Smooth muscle cell (in vitro differentiated cells): ENCODE results near the gene VWF. TPM values are rescaled to one million over a fixed set of nuclear protein-coding genes. Genes with fewer than 3 reads are reported as not detected.

Experiments
- DNase-seq: peaks from one replicate; lab custom pipeline; 2025; ENCODE audit not compliant: unreplicated experiment; lab: John Stamatoyannopoulos, UW
- H2AFZ ChIP-seq: fragments of 200-600 bp; sonication (generic); 2 replicates; pipeline ENCODE4 v1.6.0; 2016; ENCODE audit warnings: antibody characterized with exemption, low read depth, mild to moderate bottlenecking
- H3F3A ChIP-seq: fragments of 200-600 bp; sonication (generic); 2 replicates; pipeline ENCODE4 v1.6.0; 2017; ENCODE audit warnings: antibody characterized with exemption, low read depth
- H3K27ac ChIP-seq: fragments of 200-600 bp; sonication (generic); 2 replicates; pipeline ENCODE4 v1.5.1; 2016; ENCODE audit warnings: low read depth, mild to moderate bottlenecking
- H3K27me3 ChIP-seq: fragments of 200-600 bp; sonication (generic); 2 replicates; pipeline ENCODE4 v1.6.1; 2016; ENCODE audit warnings: low read depth, mild to moderate bottlenecking
- H3K36me3 ChIP-seq: fragments of 200-600 bp; sonication (generic); 2 replicates; pipeline ENCODE4 v1.5.1; 2016; ENCODE audit warnings: low read depth
- H3K4me1 ChIP-seq: fragments of 200-600 bp; sonication (generic); 2 replicates; pipeline ENCODE4 v1.5.1; 2016; ENCODE audit warnings: low read depth
- H3K4me2 ChIP-seq: fragments of 200-600 bp; sonication (generic); 2 replicates; pipeline ENCODE4 v1.6.0; 2016; ENCODE audit warnings: mild to moderate bottlenecking
- H3K4me3 ChIP-seq: fragments of 200-600 bp; sonication (generic); 2 replicates; pipeline ENCODE4 v1.5.1; 2016; ENCODE audit warnings: mild to moderate bottlenecking
- H3K79me2 ChIP-seq: fragments of 200-600 bp; sonication (generic); 2 replicates; pipeline ENCODE4 v1.6.0; 2016; ENCODE audit warnings: low read depth, mild to moderate bottlenecking
- H3K9ac ChIP-seq: fragments of 200-600 bp; sonication (generic); 2 replicates; pipeline ENCODE4 v1.6.0; 2016; ENCODE audit warnings: low read depth
- H3K9me3 ChIP-seq: fragments of 200-600 bp; sonication (generic); replicated peaks from 2 replicates; pipeline ENCODE4 v1.5.1; 2016; ENCODE audit warnings: low read depth
- H4K20me1 ChIP-seq: fragments of 200-600 bp; sonication (generic); 2 replicates; pipeline ENCODE4 v1.6.0; 2016; ENCODE audit warnings: low read depth
- CTCF ChIP-seq: fragments of 200-600 bp; sonication (generic); IDR thresholded peaks from 2 replicates; pipeline ENCODE4 v1.5.1; 2017; ENCODE audit warnings: borderline replicate concordance, mild to moderate bottlenecking, antibody characterized with exemption; ENCODE audit not compliant: insufficient read depth, poor library complexity, severe bottlenecking
- WGBS: methylation state at CpG from one replicate; pipeline ENCODE4 v1.1.7; 2016; ENCODE audit warnings: low lambda C conversion rate; 5-methylcytosine and 5-hydroxymethylcytosine counted together
- polyA plus RNA-seq: library from polyadenylated mRNA; unstranded; fragments of >200 nt; fragmentation: Nextera tagmentation; extraction: Ambion mirVana; gene quantifications from 2 replicates; pipeline ENCODE4 v1.2.1, GENCODE V29; 2016
- total RNA-seq: library from RNA; depleted of rRNA; stranded (reverse); fragments of >200 nt; gene quantifications from 2 replicates; pipeline ENCODE4 v1.2.3, GENCODE V29; 2014

VWF gene
- total and polyA plus RNA-seq, 2 experiments from 2014 or later, result 0.19 TPM; not detected in 1

- Histone ChIP-seq H3K4me3 (no peak overlapping the region), H3K4me1 (no peaks in the 10 kb centered on the region), H3K36me3 (no peaks in the 10 kb centered on the region), H3K9ac (no peak overlapping the region), H3K9me3 (no peaks in the 10 kb centered on the region), H4K20me1 (no peaks in the 10 kb centered on the region), H3K27me3 (no peaks in the 10 kb centered on the region), H3K27ac (no peak overlapping the region), H2AFZ (no peak overlapping the region), H3K79me2 (no peaks in the 10 kb centered on the region), H3F3A (no peaks in the 10 kb centered on the region), H3K4me2 (no peak overlapping the region)
- TF ChIP-seq CTCF, result no peak
- no peak for DNase-seq
- WGBS, result 94% methylated on average over 9 of the region's 9 CpGs
These were observed 72.1 kb downstream of the VWF start for GRCh38 chr12:6052206-6052939.

DNA sequence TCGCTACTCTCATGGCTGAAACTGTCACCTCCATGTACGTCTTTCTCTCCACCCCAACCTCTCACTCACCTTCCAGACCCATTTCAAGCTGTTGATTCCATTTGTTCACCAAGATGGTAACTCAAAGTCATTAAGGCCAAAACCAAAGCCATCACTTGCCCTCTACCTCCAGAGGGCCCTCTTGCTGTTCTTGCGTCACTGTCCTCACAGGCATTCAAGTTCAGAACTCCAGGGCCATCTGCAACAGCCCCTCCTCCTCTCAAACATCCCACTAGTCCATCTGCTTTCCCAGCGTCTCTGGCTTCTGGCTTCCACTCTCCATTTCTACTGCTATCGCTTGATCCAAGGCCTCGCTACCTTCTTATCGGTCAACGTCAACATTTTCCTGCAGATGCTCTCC lies 74.5 kb downstream of the VWF start:
- DNase-seq, result no peak
- H3K4me2 ChIP-seq, result no peak overlapping the region
- no peaks in the 10 kb centered on the region for H3K79me2 ChIP-seq
- TF ChIP-seq CTCF, result no peak
- H3K9ac ChIP-seq, result no peak overlapping the region
- H3K27me3 ChIP-seq, result no peaks in the 10 kb centered on the region
- WGBS, result 90% methylated on average over 8 of the region's 8 CpGs
- no peak overlapping the region for H2AFZ ChIP-seq
- no peaks in the 10 kb centered on the region for H3K36me3 ChIP-seq
- H3K4me1 ChIP-seq, result no peaks in the 10 kb centered on the region
- H3K4me3 ChIP-seq, result no peak overlapping the region
- H3K9me3 ChIP-seq, result no peaks in the 10 kb centered on the region
- H4K20me1 ChIP-seq, result no peaks in the 10 kb centered on the region
- no peak overlapping the region for H3K27ac ChIP-seq
- no peaks in the 10 kb centered on the region for H3F3A ChIP-seq

GRCh38 chr12:6049587-6049986 lies 74.9 kb downstream of the VWF start:
- DNase-seq, result no peak
- Histone ChIP-seq H3K27me3 (no peaks in the 10 kb centered on the region), H3K9ac (no peak overlapping the region), H3K36me3 (no peaks in the 10 kb centered on the region), H3K4me3 (no peak overlapping the region), H2AFZ (no peak overlapping the region), H3K9me3 (no peaks in the 10 kb centered on the region), H3F3A (no peaks in the 10 kb centered on the region), H3K79me2 (no peaks in the 10 kb centered on the region), H4K20me1 (no peaks in the 10 kb centered on the region), H3K4me2 (no peak overlapping the region), H3K4me1 (no peaks in the 10 kb centered on the region), H3K27ac (no peak overlapping the region)
- no peak for TF ChIP-seq CTCF
